Ammon's horn (tissue), 1 donor: ENCODE measurements around the gene ADCY1.
A peak's percentile ranks its signal among the peaks of the same experiment; 100 is the strongest.
"Not testable (repeated sequence)": the region's sequence is repeated elsewhere in the genome, so short reads cannot be mapped to it uniquely, and the experiment has no call there.

Experiments used
- DNase-seq: peaks from one replicate; pipeline ENCODE4 v3.0.0-alpha.2; 2016; ENCODE audit warnings: low spot score

The ADCY1 gene

DNA sequence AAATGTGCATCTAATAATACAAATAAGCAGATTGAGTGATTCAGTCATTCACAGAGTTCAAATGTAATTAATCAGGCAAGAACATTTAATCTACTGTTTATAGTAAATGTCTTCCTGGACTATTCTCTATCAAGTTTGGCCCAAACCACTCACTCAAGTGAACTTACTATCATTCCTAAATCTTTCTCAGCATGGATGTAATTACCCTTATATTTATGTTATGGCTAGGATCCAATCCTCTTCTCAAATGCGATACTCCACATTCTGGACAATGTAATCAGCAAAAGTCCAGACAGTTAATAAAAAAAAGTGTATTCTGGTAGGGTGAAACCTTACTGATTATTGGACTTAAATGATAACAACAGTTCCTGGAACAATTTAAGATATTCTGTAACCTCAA is 185.3 kb downstream of the ADCY1 start:
- not testable (repeated sequence) for DNase-seq

GRCh38 chr7:45761545-45762205 is 187.5 kb downstream of the ADCY1 start:
- not testable (repeated sequence) for DNase-seq

- DNase-seq = not testable (repeated sequence)
These were observed 188.2 kb downstream of the ADCY1 start for GRCh38 chr7:45762225-45762994.

DNA sequence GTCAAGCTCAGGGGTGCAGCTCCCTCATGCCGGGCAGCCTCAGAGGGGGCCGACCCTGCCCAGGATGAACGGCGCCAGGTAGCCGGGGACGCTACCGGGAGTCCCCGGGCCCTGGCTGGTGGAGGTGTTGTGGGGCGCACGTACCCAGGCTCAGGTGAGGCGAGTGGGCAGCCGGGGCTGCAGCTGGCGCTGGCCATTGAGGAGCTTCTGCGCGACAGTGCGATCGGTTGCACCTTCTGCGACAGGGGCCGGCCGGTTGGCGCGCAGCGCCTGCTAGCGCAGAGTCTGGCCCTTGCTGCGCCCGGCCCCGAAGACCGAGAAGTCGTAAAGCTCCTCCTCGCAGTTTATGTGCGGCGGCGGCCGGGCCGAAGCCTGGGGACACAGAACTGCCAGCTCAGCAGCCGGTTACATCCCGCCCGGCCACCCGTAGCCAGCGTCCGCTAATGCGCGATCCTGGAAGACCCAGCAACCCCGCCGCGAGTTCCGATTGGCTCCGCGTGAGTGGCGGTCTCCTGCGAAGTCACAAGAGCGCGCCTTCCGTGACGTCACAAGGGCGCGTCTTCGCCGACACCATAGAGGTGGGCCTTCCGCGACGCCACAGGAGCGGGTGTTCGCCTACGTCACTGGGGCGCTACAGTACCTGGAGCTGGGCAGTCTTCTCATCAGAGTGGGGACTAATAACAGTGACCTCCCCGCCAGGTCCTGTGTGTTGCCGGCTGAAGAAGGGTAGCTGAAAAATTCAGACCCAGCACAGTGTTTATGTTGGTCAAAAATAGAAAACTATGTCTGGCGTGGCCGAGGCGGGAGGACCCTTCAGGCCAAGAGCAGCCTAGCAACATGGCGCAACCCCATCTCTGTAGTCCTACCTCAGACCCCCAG is 194.6 kb downstream of the ADCY1 start:
- peak; percentile 98 for DNase-seq

GRCh38 chr7:45769626-45770025 is 195.5 kb downstream of the ADCY1 start:
- DNase-seq = not testable (repeated sequence)
